HG03280 (cell line): ENCODE results near the gene SLC25A22.

Source experiments
- ATAC-seq: cut with Tn5 transposase; IDR thresholded peaks from one replicate; pipeline ENCODE4 v1.9.1; 2021; ENCODE audit warnings: mild to moderate bottlenecking, moderate library complexity; ENCODE audit not compliant: unreplicated experiment

SLC25A22 gene

GRCh38 chr11:834371-835316, 36.6 kb upstream of the SLC25A22 start:
- ATAC-seq = no peak

GRCh38 chr11:833849-834311, 35.8 kb upstream of the SLC25A22 start:
- no peak for ATAC-seq

- ATAC-seq = peak; percentile 23
These were observed 35.2 kb upstream of the SLC25A22 start for GRCh38 chr11:833114-833791.

GRCh38 chr11:832529-833113, 34.5 kb upstream of the SLC25A22 start, which contains the start of gene CD151:
Gene CD151 (plus strand): TSS chr11:832952. CDS start chr11:836070, 3,118 bp downstream.
- ATAC-seq = peak; percentile 60

- ATAC-seq = no peak
These were observed 34.0 kb upstream of the SLC25A22 start for GRCh38 chr11:831961-832528.

DNA sequence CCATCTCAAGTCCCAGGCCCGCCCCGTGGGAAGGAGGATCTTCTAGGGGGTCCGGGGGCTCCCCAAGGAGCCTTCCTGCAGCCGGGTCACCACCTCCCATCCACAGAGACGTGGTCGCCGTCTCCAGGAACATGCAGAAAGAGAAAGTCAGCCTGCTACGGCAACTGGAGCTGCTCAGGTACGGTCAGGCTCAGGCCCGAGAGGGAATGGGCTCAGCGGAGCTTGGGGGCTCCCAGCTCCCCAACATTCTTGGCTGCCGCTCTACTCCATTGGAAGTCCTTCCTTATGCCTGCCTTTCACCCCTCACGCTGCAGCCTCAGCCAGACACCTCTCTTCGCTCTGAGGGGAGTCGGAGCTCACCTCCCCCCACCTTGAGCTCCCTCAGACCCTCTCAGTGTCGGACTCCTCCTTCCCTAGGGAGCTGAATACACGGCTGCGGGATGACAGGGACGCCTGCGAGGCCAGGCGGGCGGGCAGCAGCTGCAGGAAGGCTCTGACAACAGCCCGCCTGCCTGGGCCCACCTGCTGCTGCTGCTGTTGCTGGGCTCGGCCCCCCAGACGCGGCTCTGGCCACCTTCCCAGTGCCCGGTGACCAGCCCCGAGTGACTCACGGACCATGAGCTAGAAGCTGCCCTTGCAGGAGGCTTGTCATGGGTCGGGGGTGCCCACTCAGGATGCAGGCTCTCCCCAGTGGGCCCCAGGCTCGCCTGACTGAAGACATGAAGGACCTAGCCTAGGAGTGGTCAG, 33.2 kb upstream of the SLC25A22 start:
- ATAC-seq = no peak

- no peak for ATAC-seq
These were observed 32.4 kb upstream of the SLC25A22 start for GRCh38 chr11:830295-831117.

DNA sequence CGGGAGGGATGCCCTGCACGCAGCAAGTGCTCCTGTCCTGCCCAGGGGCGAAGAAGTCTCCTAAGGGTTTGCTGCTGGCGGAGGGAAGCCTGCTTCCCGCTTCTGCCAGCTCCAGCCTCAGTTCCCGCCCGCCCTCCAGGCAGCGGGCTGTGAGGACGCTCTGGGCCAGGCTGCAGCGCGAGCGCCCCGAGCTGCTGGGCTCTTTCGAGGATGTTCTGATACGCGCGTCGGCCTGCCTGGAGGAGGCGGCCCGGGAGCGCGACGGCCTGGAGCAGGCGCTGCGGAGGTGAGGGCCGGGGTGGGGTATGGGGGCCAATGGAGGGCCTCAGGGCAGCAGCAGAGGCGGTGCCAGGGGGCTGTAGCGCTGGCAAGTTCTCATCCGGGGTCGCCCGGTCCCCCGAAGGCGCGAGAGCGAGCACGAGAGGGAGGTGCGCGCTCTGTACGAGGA, 31.8 kb upstream of the SLC25A22 start:
- ATAC-seq = no peak

DNA sequence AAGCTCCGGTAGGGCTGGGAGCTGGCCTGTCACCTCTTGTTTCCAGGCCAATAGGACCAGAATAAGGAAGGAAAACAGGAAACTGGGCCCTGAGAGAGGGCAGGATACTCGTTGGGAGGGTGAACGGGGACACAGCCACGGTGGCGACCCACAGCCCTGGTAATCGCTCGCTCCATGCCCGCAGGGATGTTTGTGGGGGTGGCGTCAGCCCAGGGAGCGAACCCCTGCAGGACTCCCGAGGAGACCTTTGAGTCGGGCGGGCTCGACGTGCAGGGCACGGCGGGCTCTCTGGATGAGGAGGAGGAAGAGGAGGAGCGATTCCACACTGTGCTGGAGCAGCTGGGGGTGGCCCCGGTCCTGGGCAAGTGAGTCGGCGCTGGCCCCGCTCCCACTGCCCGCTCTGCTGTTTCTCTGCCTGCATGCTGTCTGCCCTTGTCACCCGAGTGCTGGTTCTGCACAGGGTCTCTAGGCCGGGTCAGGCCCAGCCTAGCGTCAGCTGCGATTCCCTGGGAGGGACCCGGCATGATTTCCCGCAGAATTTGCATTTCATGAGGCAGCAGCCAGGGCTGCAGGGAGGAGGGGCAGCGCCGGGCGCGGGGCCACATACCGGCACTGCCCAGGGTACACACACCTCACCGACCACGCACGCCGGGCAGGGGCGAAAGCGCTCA, 31.2 kb upstream of the SLC25A22 start:
- ATAC-seq = no peak

DNA sequence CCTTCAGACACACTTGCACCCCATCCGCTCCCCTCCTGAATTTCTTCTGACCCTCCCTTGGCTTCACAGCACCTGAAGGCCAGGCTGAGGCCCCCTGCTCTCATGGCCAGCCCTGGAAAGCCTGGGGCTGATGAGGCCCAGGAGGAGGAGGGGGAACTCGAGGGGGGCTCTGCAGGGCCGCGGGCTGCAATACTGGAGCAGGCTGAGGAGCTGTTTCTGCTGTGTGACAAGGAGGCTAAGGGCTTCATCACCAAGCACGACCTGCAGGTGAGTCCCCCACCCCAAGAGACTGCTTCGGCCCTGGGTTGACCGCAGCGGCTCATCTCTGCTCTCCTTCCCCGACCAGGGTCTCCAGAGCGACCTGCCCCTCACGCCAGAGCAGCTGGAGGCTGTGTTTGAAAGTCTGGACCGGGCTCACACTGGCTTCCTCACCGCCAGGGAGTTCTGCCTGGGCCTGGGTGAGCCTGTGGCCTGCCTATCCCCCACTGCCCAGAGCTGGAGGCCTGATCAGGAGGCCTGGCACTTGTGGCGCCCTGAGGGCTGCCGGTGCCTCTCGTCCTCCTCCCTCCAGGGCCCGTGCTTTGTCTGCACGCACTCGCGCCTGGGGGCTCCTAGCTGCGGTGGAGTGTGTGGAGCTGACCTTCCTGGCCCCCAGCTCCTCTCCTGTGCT, 30.6 kb upstream of the SLC25A22 start:
- no peak for ATAC-seq

DNA sequence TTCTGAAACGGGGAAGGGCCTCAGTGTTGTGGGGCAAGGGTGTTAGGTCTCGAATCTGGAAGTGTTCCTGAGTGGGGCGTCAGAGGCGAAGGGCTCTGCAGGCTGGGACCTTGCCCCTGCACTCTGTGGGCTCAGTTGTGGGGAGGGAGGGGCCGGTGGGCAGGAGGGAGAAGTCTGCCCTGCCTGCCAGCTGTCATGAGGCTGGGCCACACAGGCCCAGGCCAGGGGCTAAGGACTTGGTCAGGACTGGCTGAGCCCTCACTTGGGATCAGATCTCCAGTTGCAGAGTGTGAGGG, 29.8 kb upstream of the SLC25A22 start, which contains the start of gene CRACR2B:
Gene CRACR2B (plus strand): TSS at position 23 of the 296 bp plus-strand sequence. CDS start 689 bp downstream, outside the sequence.
- ATAC-seq = peak; percentile 6

DNA sequence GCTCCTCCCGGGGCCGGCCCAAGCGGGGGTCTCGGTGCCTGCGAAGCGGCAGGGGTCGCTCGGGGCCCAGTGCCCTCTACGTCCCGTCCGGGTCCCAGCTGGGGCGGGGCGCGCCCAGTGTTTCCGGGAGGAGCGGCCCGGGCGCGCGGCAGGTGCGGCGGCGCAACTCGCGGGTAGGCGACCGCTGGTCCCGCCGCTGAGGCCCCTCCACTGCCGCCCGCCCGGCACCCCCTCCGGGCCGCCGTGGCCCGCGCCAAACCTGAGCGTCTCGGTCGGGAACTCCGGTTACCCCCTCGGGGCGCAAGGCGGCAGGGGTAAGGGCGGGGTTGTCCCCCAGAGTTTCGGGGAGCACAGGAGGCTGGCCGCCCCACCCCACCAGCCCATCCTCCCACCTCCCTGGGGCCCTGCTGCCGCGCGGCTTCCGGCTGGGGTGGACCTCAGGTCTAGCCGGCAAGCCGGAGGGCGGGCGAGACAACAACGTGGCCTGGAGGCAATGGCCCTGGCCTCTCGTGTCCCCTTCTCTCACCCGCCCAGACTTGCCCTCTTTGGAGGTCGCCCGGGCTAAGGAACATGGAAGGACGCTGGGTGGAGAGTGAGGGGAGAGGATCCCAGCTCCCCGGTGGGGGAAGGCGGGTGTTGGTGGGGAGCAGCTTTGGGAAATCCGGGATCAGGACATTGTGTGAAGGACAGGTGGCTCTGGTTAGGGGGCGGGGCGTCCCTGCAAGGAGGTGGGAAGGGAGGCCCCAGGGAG, 29.2 kb upstream of the SLC25A22 start:
- peak; percentile 37 for ATAC-seq

GRCh38 chr11:826836-827145, 28.7 kb upstream of the SLC25A22 start:
- ATAC-seq = peak; percentile 2

DNA sequence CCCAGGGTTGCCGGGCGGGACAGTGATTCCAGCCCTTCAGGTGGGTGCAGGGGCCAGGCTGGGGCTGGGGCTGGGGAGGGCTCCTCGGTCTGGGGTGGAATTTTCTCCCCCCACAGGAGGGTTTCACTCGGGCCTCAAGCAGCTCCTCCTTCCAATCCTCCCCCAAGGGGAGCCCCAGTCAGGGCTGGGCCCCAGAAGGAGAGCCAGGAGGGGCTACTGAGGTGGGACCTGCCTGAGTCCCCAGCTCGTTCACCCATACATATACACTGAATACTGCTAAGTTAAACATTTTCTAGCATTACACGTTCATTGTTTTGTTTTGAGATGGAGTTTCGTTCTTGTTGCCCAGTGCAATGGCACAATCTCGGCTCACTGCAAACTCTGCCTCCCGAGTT, 28.1 kb upstream of the SLC25A22 start:
- ATAC-seq = no peak

- ATAC-seq = no peak
These were observed 27.5 kb upstream of the SLC25A22 start for GRCh38 chr11:825366-826226.

- no peak for ATAC-seq
These were observed 26.9 kb upstream of the SLC25A22 start for GRCh38 chr11:824942-825341.

DNA sequence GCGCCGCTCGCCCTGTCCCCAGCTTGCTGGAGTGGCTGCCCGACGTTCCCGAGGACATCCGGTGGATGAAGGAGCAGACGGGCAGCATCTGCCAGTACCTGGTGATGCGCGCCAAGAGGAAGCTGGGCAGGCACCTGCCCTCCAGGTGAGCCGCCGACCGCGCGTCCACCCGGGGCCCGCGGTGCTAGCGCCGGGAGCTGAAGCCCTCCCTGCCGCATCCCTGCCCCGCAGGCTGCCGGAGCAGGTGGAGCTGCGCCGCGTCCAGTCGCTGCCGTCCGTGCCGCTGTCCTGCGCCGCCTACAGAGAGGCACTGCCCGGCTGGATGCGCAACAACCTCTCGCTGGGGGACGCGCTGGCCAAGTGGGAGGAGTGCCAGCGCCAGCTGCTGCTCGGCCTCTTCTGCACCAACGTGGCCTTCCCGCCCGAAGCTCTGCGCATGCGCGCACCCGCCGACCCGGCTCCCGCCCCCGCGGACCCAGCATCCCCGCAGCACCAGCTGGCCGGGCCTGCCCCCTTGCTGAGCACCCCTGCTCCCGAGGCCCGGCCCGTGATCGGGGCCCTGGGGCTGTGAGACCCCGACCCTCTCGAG, 26.3 kb upstream of the SLC25A22 start:
- ATAC-seq = no peak
